ENCODE measurements around the gene IFNGR1.

IFNGR1 gene

GRCh38 chr6:137150072-137150471 is 69.1 kb downstream of the IFNGR1 start:
- no peak for DNase-seq

DNA sequence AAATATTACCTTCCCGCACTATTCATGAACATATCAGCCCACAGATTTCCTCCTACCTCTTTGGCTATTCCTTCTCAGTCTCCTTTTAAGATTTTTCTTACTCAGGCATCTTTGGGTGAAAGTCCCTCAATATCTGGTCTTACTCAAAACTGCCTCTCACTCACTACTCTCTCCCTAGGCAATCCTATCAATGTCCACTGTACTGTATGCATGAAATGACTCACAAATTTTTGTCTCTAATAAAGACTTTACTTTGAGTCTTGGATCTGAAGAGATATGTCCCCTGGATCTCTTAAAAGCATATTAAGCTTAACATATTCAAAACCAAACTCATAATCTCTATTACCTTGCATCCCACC is 70.2 kb downstream of the IFNGR1 start:
- no peak for DNase-seq

DNA sequence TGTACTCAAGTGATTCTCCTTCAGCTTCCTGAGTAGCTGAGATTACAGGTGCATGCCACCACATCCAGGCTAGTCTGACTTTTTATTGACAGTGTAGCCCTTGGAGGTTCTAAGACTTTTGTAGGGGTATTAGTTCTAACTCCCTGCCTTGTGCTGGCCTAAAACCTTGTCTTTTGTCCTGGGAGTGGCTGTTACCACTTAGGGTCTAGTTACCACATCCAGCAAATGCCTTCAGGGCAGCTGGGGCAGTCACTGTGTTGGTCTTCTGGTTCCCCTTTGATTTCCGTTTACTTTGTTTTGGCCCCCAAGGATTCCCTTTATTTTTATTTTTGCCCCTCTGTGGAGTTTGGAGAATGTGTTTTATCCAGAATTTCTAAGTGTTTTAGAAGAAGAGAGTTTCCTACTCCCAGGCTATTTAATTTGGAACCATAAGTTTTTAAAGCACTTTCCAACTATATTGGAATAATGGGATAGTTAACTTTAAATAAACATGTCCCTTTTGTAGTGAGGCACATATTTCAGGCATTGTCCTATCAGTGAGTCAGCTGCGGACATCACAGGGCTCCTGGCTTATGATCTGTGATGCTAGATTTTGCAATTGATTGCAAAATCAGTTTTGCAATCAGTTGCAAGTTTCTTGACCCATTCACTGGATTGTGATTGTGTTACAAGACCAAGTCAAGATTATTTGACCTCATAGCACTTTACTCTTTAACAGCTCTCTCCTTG is 70.7 kb downstream of the IFNGR1 start:
- DNase-seq: no peak
